ENCODE results near the gene PDZRN3. TPM values are rescaled to one million over a fixed set of nuclear protein-coding genes. Genes with fewer than 3 reads are reported as not detected.

Gene PDZRN3
- total and polyA plus RNA-seq, 2 donors (not counting 3 experiments of a cell fraction or from before 2014, with no cell fraction given): not detected

DNA sequence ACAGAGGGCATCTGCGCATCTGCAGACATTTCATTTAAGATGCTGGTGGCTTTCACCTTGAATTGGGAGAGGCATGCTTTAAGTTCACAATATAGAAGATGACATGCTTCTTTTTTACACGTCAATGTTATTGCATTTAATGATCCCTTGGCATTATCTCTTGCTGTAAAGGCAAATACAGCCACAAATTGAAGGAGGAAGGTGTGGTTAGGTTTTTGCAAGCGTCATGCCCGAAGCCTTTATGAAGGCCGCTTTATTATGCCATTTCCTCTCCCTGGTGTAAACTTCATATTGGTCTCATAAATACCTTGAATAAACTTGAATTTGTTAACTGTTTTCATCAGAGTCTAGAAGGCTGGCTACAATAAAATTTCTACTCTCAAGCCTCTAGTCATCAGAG is 212.7 kb downstream of the PDZRN3 start:
- no peak overlapping the region for H3K9ac ChIP-seq (replicated peaks; ENCODE audit: extremely low read depth, insufficient read depth, low read length)
- TF ChIP-seq, protein P1, sequence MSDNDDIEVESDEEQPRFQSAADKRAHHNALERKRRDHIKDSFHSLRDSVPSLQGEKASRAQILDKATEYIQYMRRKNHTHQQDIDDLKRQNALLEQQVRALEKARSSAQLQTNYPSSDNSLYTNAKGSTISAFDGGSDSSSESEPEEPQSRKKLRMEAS (IDR thresholded peaks at IDR 0.05; ENCODE audit: insufficient read depth, insufficient read length): no peak
- TF ChIP-seq MYC (IDR thresholded peaks at IDR 0.05; ENCODE audit: low read depth, low read length): no peak
- no peak for TF ChIP-seq POLR2AphosphoS5 (IDR thresholded peaks at IDR 0.05; ENCODE audit: insufficient read depth, low read depth, low read length)
- TF ChIP-seq, protein P2, sequence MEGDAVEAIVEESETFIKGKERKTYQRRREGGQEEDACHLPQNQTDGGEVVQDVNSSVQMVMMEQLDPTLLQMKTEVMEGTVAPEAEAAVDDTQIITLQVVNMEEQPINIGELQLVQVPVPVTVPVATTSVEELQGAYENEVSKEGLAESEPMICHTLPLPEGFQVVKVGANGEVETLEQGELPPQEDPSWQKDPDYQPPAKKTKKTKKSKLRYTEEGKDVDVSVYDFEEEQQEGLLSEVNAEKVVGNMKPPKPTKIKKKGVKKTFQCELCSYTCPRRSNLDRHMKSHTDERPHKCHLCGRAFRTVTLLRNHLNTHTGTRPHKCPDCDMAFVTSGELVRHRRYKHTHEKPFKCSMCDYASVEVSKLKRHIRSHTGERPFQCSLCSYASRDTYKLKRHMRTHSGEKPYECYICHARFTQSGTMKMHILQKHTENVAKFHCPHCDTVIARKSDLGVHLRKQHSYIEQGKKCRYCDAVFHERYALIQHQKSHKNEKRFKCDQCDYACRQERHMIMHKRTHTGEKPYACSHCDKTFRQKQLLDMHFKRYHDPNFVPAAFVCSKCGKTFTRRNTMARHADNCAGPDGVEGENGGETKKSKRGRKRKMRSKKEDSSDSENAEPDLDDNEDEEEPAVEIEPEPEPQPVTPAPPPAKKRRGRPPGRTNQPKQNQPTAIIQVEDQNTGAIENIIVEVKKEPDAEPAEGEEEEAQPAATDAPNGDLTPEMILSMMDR (IDR thresholded peaks at IDR 0.05; ENCODE audit: extremely low read depth in 1 of 2, insufficient read depth in 1 of 2, low read depth in 1 of 2, low read length in 2 of 2): no peak
- TF ChIP-seq POLR2A (IDR thresholded peaks at IDR 0.05; ENCODE audit: low read depth, low read length): no peak
- TF ChIP-seq GATA2 (IDR thresholded peaks at IDR 0.05; ENCODE audit: insufficient read depth, insufficient read length, low read depth, low read length): no peak
- TF ChIP-seq EZH2 (IDR thresholded peaks at IDR 0.05; ENCODE audit: borderline replicate concordance, low read depth, low read length, severe bottlenecking): no peak
- no peak for TF ChIP-seq JUN (IDR thresholded peaks at IDR 0.05; ENCODE audit: borderline replicate concordance, insufficient read depth, insufficient read length, low read depth)
- TF ChIP-seq FOS (IDR thresholded peaks at IDR 0.05; ENCODE audit: borderline replicate concordance, insufficient read depth, low read length): no peak
- FAIRE-seq (no peak), DNase-seq (ENCODE audit: low read depth, low spot score) (no peak)
- H3K9me3 ChIP-seq (replicated peaks; ENCODE audit: control insufficient read depth, insufficient read depth, low read length): no peaks in the 10 kb centered on the region
- no peaks in the 10 kb centered on the region for H3K27me3 ChIP-seq (ENCODE audit: control insufficient read depth in 2 of 2, insufficient read depth in 2 of 2, low read length in 2 of 2)
- no peak overlapping the region for H2AFZ ChIP-seq (ENCODE audit: low read depth, low read length)
- H3K4me3 ChIP-seq (replicated peaks in 1 of 3; ENCODE audit: insufficient read depth in 1 of 3, low read depth in 1 of 3, low read length in 3 of 3): no peak overlapping the region
- H3K4me2 ChIP-seq (ENCODE audit: insufficient read depth, low read length): no peak overlapping the region
- no peaks in the 10 kb centered on the region for H3K9me1 ChIP-seq (replicated peaks; ENCODE audit: control insufficient read depth, extremely low read depth, insufficient read depth, low read length)
- H3K36me3 ChIP-seq (ENCODE audit: control insufficient read depth in 2 of 2, extremely low read depth in 1 of 2, insufficient read depth in 2 of 2, low read length in 2 of 2): no peaks in the 10 kb centered on the region
- intact Hi-C loops (cut with micrococcal nuclease): no loop called here
- no TSS peak for BruUV-seq (replicated peaks)
- H3K4me1 ChIP-seq (ENCODE audit: control insufficient read depth, extremely low read depth, insufficient read depth, low read length): no peaks in the 10 kb centered on the region
- no peak overlapping the region for H3K27ac ChIP-seq (ENCODE audit: insufficient read depth, low read depth, low read length)
- ChIA-PET POLR2A (no interaction called here), CTCF (no interaction called here)
- H3K79me2 ChIP-seq (ENCODE audit: control insufficient read depth, insufficient read depth, low read length): no peaks in the 10 kb centered on the region
- dilution Hi-C loops (cut with MboI; ENCODE audit: extremely low pct_ligation_motif_present, low sequenced_read_pairs): no loop called here
- no peaks in the 10 kb centered on the region for H4K20me1 ChIP-seq (replicated peaks; ENCODE audit: control insufficient read depth, extremely low read depth, insufficient read depth, low read length)
